Glutamatergic neuron (in vitro differentiated cells): ENCODE data around the gene KLHL7. TPM values are rescaled to one million over a fixed set of nuclear protein-coding genes. Genes with fewer than 3 reads are reported as not detected.

ENCODE experiments used
- DNase-seq: peaks from one replicate; pipeline ENCODE4 v3.0.0; 2022
- H3K27ac Mint-ChIP-seq: one replicate; pipeline ENCODE4 v1.8.0; 2020; ENCODE audit warnings: mild to moderate bottlenecking, mixed read lengths, inconsistent platforms; ENCODE audit not compliant: unreplicated experiment
- H3K27me3 Mint-ChIP-seq: one replicate; pipeline ENCODE4 v1.8.0; 2020; ENCODE audit warnings: mild to moderate bottlenecking, moderate library complexity, mixed read lengths, inconsistent platforms; ENCODE audit not compliant: unreplicated experiment
- H3K36me3 Mint-ChIP-seq: one replicate; pipeline ENCODE4 v1.8.0; 2020; ENCODE audit warnings: mild to moderate bottlenecking, mixed read lengths, inconsistent platforms; ENCODE audit not compliant: unreplicated experiment
- H3K4me1 Mint-ChIP-seq: one replicate; pipeline ENCODE4 v1.8.0; 2020; ENCODE audit warnings: mild to moderate bottlenecking, low read depth, mixed read lengths, inconsistent platforms; ENCODE audit not compliant: unreplicated experiment
- H3K4me3 Mint-ChIP-seq: one replicate; pipeline ENCODE4 v1.8.0; 2020; ENCODE audit warnings: mild to moderate bottlenecking, mixed read lengths, inconsistent platforms; ENCODE audit not compliant: unreplicated experiment
- H3K9me3 Mint-ChIP-seq: one replicate; pipeline ENCODE4 v1.8.0; 2020; ENCODE audit warnings: mild to moderate bottlenecking, moderate library complexity, mixed read lengths, inconsistent platforms; ENCODE audit not compliant: unreplicated experiment
- CTCF ChIP-seq: fragments of 200-600 bp; sonication (generic); IDR thresholded peaks from one replicate; pipeline ENCODE4 v1.5.0; 2021; ENCODE audit not compliant: partially characterized antibody, unreplicated experiment
- total RNA-seq: library from RNA; stranded (reverse); fragmentation: NEBNext Ultra II Directional; extraction: Animal tissue kit (Norgen Biotek cat#: 25700); gene quantifications from one replicate; pipeline ENCODE4 v1.2.1, GENCODE V29; 2021; ENCODE audit not compliant: unreplicated experiment

KLHL7 gene
- total RNA-seq, 1 donor from 2014 or later = 86.7 TPM

GRCh38 chr7:23211589-23211988 is 106.0 kb downstream of the KLHL7 start:
- Mint-ChIP-seq H3K36me3 (no peaks in the 10 kb centered on the region), H3K9me3 (no peaks in the 10 kb centered on the region), H3K4me1 (peaks cover 1% of the 10 kb centered on the region), H3K27ac (no peak overlapping the region), H3K27me3 (no peaks in the 10 kb centered on the region), H3K4me3 (no peak overlapping the region)
- no peak for TF ChIP-seq CTCF
- DNase-seq = no peak

GRCh38 chr7:23212395-23212794 is 106.8 kb downstream of the KLHL7 start:
- no peak overlapping the region for H3K27ac Mint-ChIP-seq

GRCh38 chr7:23212841-23213240 is 107.3 kb downstream of the KLHL7 start:
- H3K4me3 Mint-ChIP-seq = no peak overlapping the region
- H3K27me3 Mint-ChIP-seq = no peaks in the 10 kb centered on the region
- no peaks in the 10 kb centered on the region for H3K36me3 Mint-ChIP-seq
- no peak for DNase-seq
- no peaks in the 10 kb centered on the region for H3K9me3 Mint-ChIP-seq
- TF ChIP-seq CTCF = no peak
- peaks cover 1% of the 10 kb centered on the region for H3K4me1 Mint-ChIP-seq
- H3K27ac Mint-ChIP-seq = no peak overlapping the region

More at GRCh38 chr7:23212395-23212794, 106.8 kb downstream of the KLHL7 start:
- Mint-ChIP-seq H3K4me1 (peaks cover 1% of the 10 kb centered on the region), H3K9me3 (no peaks in the 10 kb centered on the region), H3K4me3 (no peak overlapping the region), H3K36me3 (no peaks in the 10 kb centered on the region), H3K27me3 (no peaks in the 10 kb centered on the region)
- TF ChIP-seq CTCF = no peak
- no peak for DNase-seq

- no peak overlapping the region for H3K4me3 Mint-ChIP-seq
- no peaks in the 10 kb centered on the region for H3K4me1 Mint-ChIP-seq
- no peaks in the 10 kb centered on the region for H3K36me3 Mint-ChIP-seq
- H3K27me3 Mint-ChIP-seq = no peaks in the 10 kb centered on the region
- TF ChIP-seq CTCF = no peak
- no peak for DNase-seq
- H3K9me3 Mint-ChIP-seq = no peaks in the 10 kb centered on the region
- no peak overlapping the region for H3K27ac Mint-ChIP-seq
These were observed 108.2 kb downstream of the KLHL7 start for GRCh38 chr7:23213755-23214154.

- Mint-ChIP-seq H3K9me3 (no peaks in the 10 kb centered on the region), H3K27me3 (no peaks in the 10 kb centered on the region), H3K4me1 (no peaks in the 10 kb centered on the region)
These were observed 108.8 kb downstream of the KLHL7 start for GRCh38 chr7:23214423-23214822.

More at GRCh38 chr7:23214423-23214822, 108.8 kb downstream of the KLHL7 start:
- Mint-ChIP-seq H3K4me3 (no peak overlapping the region), H3K27ac (no peak overlapping the region), H3K36me3 (no peaks in the 10 kb centered on the region)
- DNase-seq = no peak
- no peak for TF ChIP-seq CTCF
